IgD-negative memory B cell (primary cell): ENCODE results near the gene GSTT2. TPM values are rescaled to one million over a fixed set of nuclear protein-coding genes. Genes with fewer than 3 reads are reported as not detected.

ENCODE experiments used
- H3K27ac Mint-ChIP-seq, 3 donors: one replicate each; pipeline ENCODE4 v1.8.0; 2020 to 2022; ENCODE audit warnings: mild to moderate bottlenecking in 3 of 3, mixed read lengths in 3 of 3, moderate library complexity in 1 of 3
- H3K27me3 Mint-ChIP-seq: one replicate; pipeline ENCODE4 v1.8.0; 2021; ENCODE audit warnings: mixed read lengths
- H3K36me3 Mint-ChIP-seq: one replicate; pipeline ENCODE4 v1.8.0; 2020; ENCODE audit warnings: mild to moderate bottlenecking, mixed read lengths
- H3K4me1 Mint-ChIP-seq, 3 donors: one replicate each; pipeline ENCODE4 v1.8.0; 2020 to 2022; ENCODE audit warnings: mixed read lengths in 3 of 3, mild to moderate bottlenecking in 1 of 3
- H3K4me3 Mint-ChIP-seq, 4 donors: one replicate each; pipeline ENCODE4 v1.8.0; 2020 to 2022; ENCODE audit warnings: mild to moderate bottlenecking in 4 of 4, mixed read lengths in 4 of 4, moderate library complexity in 3 of 4
- H3K9me3 Mint-ChIP-seq, 3 donors: one replicate each; pipeline ENCODE4 v1.8.0; 2020 to 2021; ENCODE audit warnings: mixed read lengths in 3 of 3, mild to moderate bottlenecking in 1 of 3
- polyA plus RNA-seq: library from polyadenylated mRNA; unstranded; fragments of 300-500 nt; fragmentation: Illumina TruSeq; gene quantifications from one replicate; pipeline ENCODE4 v1.2.3, GENCODE V29; 2021

The GSTT2 gene
- polyA plus RNA-seq, 1 donor from 2014 or later: not detected

GRCh38 chr22:24011735-24012068 is 31.8 kb downstream of the GSTT2 start:
- Mint-ChIP-seq H3K27ac (peak overlapping the region; percentile 91 to 99 (median 95)), H3K4me3 (peak overlapping the region; percentile 96 to 99 (median 96)), H3K9me3 (no peaks in the 10 kb centered on the region), H3K4me1 (peaks cover 7 to 30% (median 26%) of the 10 kb centered on the region in 3 donors), H3K27me3 (no peaks in the 10 kb centered on the region), H3K36me3 (no peaks in the 10 kb centered on the region)

- H3K4me1 Mint-ChIP-seq: peaks cover 12 to 24% (median 22%) of the 10 kb centered on the region in 3 donors
- H3K27ac Mint-ChIP-seq: peak overlapping the region in 1 of 3 donors; percentile 21
- no peaks in the 10 kb centered on the region for H3K27me3 Mint-ChIP-seq
- H3K36me3 Mint-ChIP-seq: peaks cover 4% of the 10 kb centered on the region
- H3K9me3 Mint-ChIP-seq: no peaks in the 10 kb centered on the region
- no peak overlapping the region for H3K4me3 Mint-ChIP-seq
These were observed 36.2 kb downstream of the GSTT2 start for GRCh38 chr22:24016156-24016555.

- Mint-ChIP-seq H3K36me3 (peaks cover 21% of the 10 kb centered on the region), H3K27ac (peak overlapping the region in 1 of 3 donors; percentile 34), H3K4me1 (peaks cover 6 to 15% (median 9%) of the 10 kb centered on the region in 3 donors), H3K4me3 (no peak overlapping the region), H3K27me3 (no peaks in the 10 kb centered on the region), H3K9me3 (no peaks in the 10 kb centered on the region)
These were observed 41.4 kb downstream of the GSTT2 start for GRCh38 chr22:24021304-24021703.

- Mint-ChIP-seq H3K36me3 (peaks cover 19% of the 10 kb centered on the region), H3K4me1 (peaks cover 4 to 20% (median 7%) of the 10 kb centered on the region in 3 donors), H3K4me3 (no peak overlapping the region), H3K9me3 (no peaks in the 10 kb centered on the region), H3K27ac (no peak overlapping the region), H3K27me3 (no peaks in the 10 kb centered on the region)
These were observed 43.4 kb downstream of the GSTT2 start for GRCh38 chr22:24023204-24023789.

GRCh38 chr22:24024354-24024753 is 44.4 kb downstream of the GSTT2 start:
- Mint-ChIP-seq H3K4me1 (peaks cover 4 to 24% (median 9%) of the 10 kb centered on the region in 3 donors), H3K4me3 (no peak overlapping the region), H3K9me3 (no peaks in the 10 kb centered on the region), H3K27ac (peak overlapping the region in 1 of 3 donors; percentile 40), H3K27me3 (no peaks in the 10 kb centered on the region), H3K36me3 (peaks cover 18% of the 10 kb centered on the region)

- Mint-ChIP-seq H3K9me3 (no peaks in the 10 kb centered on the region), H3K27ac (no peak overlapping the region), H3K36me3 (peaks cover 18% of the 10 kb centered on the region), H3K27me3 (no peaks in the 10 kb centered on the region), H3K4me3 (no peak overlapping the region), H3K4me1 (peaks cover 7 to 28% (median 9%) of the 10 kb centered on the region in 3 donors)
These were observed 45.5 kb downstream of the GSTT2 start for GRCh38 chr22:24025475-24025874.

GRCh38 chr22:24026056-24026455 is 46.1 kb downstream of the GSTT2 start:
- no peaks in the 10 kb centered on the region for H3K27me3 Mint-ChIP-seq
- peaks cover 18% of the 10 kb centered on the region for H3K36me3 Mint-ChIP-seq
- H3K27ac Mint-ChIP-seq: no peak overlapping the region
- H3K4me3 Mint-ChIP-seq: no peak overlapping the region
- H3K9me3 Mint-ChIP-seq: no peaks in the 10 kb centered on the region
- peaks cover 7 to 28% (median 9%) of the 10 kb centered on the region in 3 donors for H3K4me1 Mint-ChIP-seq

- Mint-ChIP-seq H3K27ac (peak overlapping the region in 1 of 3 donors; percentile 31), H3K36me3 (peaks cover 17% of the 10 kb centered on the region), H3K4me1 (peaks cover 7 to 28% (median 9%) of the 10 kb centered on the region in 3 donors), H3K27me3 (no peaks in the 10 kb centered on the region), H3K4me3 (no peak overlapping the region), H3K9me3 (no peaks in the 10 kb centered on the region)
These were observed 46.8 kb downstream of the GSTT2 start for GRCh38 chr22:24026733-24027132.

GRCh38 chr22:24027389-24027975 is 47.5 kb downstream of the GSTT2 start:
- H3K27ac Mint-ChIP-seq: no peak overlapping the region
- peaks cover 17% of the 10 kb centered on the region for H3K36me3 Mint-ChIP-seq
- H3K27me3 Mint-ChIP-seq: no peaks in the 10 kb centered on the region
- no peak overlapping the region for H3K4me3 Mint-ChIP-seq
- no peaks in the 10 kb centered on the region for H3K9me3 Mint-ChIP-seq
- H3K4me1 Mint-ChIP-seq: peaks cover 6 to 28% (median 7%) of the 10 kb centered on the region in 3 donors

GRCh38 chr22:24027991-24028390 is 48.1 kb downstream of the GSTT2 start:
- Mint-ChIP-seq H3K36me3 (peaks cover 17% of the 10 kb centered on the region), H3K4me3 (no peak overlapping the region), H3K4me1 (peaks cover 5 to 28% (median 7%) of the 10 kb centered on the region in 3 donors), H3K27ac (no peak overlapping the region), H3K27me3 (no peaks in the 10 kb centered on the region), H3K9me3 (no peaks in the 10 kb centered on the region)

GRCh38 chr22:24028533-24028932 is 48.6 kb downstream of the GSTT2 start:
- Mint-ChIP-seq H3K27ac (peak overlapping the region in 1 of 3 donors; percentile 19), H3K4me1 (peaks cover 4 to 28% (median 7%) of the 10 kb centered on the region in 3 donors), H3K4me3 (no peak overlapping the region), H3K27me3 (no peaks in the 10 kb centered on the region), H3K36me3 (peaks cover 16% of the 10 kb centered on the region), H3K9me3 (no peaks in the 10 kb centered on the region)

GRCh38 chr22:24029304-24029703 is 49.4 kb downstream of the GSTT2 start:
- no peak overlapping the region for H3K4me3 Mint-ChIP-seq
- no peak overlapping the region for H3K27ac Mint-ChIP-seq
- peaks cover 16% of the 10 kb centered on the region for H3K36me3 Mint-ChIP-seq
- no peaks in the 10 kb centered on the region for H3K9me3 Mint-ChIP-seq
- peaks cover 4 to 27% (median 7%) of the 10 kb centered on the region in 3 donors for H3K4me1 Mint-ChIP-seq
- H3K27me3 Mint-ChIP-seq: no peaks in the 10 kb centered on the region

- Mint-ChIP-seq H3K27ac (no peak overlapping the region), H3K9me3 (no peaks in the 10 kb centered on the region), H3K36me3 (peaks cover 8% of the 10 kb centered on the region), H3K4me3 (no peak overlapping the region), H3K27me3 (no peaks in the 10 kb centered on the region), H3K4me1 (peaks cover 4 to 18% (median 8%) of the 10 kb centered on the region in 3 donors)
These were observed 50.3 kb downstream of the GSTT2 start for GRCh38 chr22:24030186-24030702.
